Hepatocyte (in vitro differentiated cells): ENCODE measurements around the gene LTB4R2. TPM values are rescaled to one million over a fixed set of nuclear protein-coding genes. Genes with fewer than 3 reads are reported as not detected.

Experiments used
- DNase-seq: peaks from one replicate; pipeline ENCODE4 v3.0.0-alpha.2; 2016; ENCODE audit warnings: low spot score
- H2AFZ ChIP-seq: fragments of 200-600 bp; sonication (generic); 2 replicates; pipeline ENCODE4 v1.6.0; 2016; ENCODE audit warnings: antibody characterized with exemption, mild to moderate bottlenecking
- H3K27ac ChIP-seq: fragments of 200-600 bp; sonication (generic); 2 replicates; pipeline ENCODE4 v1.5.1; 2016; ENCODE audit warnings: mild to moderate bottlenecking
- H3K27me3 ChIP-seq: fragments of 200-600 bp; sonication (generic); 2 replicates; pipeline ENCODE4 v1.6.1; 2016
- H3K36me3 ChIP-seq: fragments of 200-600 bp; sonication (generic); replicated peaks from 2 replicates; pipeline ENCODE4 v1.5.1; 2016; ENCODE audit warnings: low read depth; ENCODE audit not compliant: insufficient read depth
- H3K4me1 ChIP-seq: fragments of 200-600 bp; sonication (generic); 2 replicates; pipeline ENCODE4 v1.5.1; 2016; ENCODE audit warnings: mild to moderate bottlenecking, moderate library complexity; ENCODE audit not compliant: insufficient read depth
- H3K4me2 ChIP-seq: fragments of 200-600 bp; sonication (generic); 2 replicates; pipeline ENCODE4 v1.6.0; 2016
- H3K4me3 ChIP-seq: fragments of 200-600 bp; sonication (generic); 2 replicates; pipeline ENCODE4 v1.5.1; 2016; ENCODE audit warnings: mild to moderate bottlenecking
- H3K79me2 ChIP-seq: fragments of 200-600 bp; sonication (generic); 2 replicates; pipeline ENCODE4 v1.6.0; 2017; ENCODE audit warnings: mild to moderate bottlenecking
- H3K9me2 ChIP-seq: fragments of 200-600 bp; sonication (generic); replicated peaks from 2 replicates; pipeline ENCODE4 v1.6.0; 2017; ENCODE audit warnings: mild to moderate bottlenecking; ENCODE audit not compliant: insufficient read depth
- H3K9me3 ChIP-seq: fragments of 200-600 bp; sonication (generic); 2 replicates; pipeline ENCODE4 v1.5.1; 2016; ENCODE audit warnings: low read depth, mild to moderate bottlenecking
- H4K20me1 ChIP-seq: fragments of 200-600 bp; sonication (generic); 2 replicates; pipeline ENCODE4 v1.6.0; 2016; ENCODE audit warnings: mild to moderate bottlenecking; ENCODE audit not compliant: insufficient read depth, poor library complexity, severe bottlenecking
- CTCF ChIP-seq: fragments of 200-600 bp; sonication (generic); IDR thresholded peaks from 2 replicates; pipeline ENCODE4 v1.5.1; 2016; ENCODE audit warnings: antibody characterized with exemption, mild to moderate bottlenecking; ENCODE audit not compliant: poor library complexity
- EZH2 ChIP-seq: fragments of 200-600 bp; sonication (generic); IDR thresholded peaks from 2 replicates; pipeline ENCODE4 v1.6.1; 2016; ENCODE audit warnings: antibody characterized with exemption, mild to moderate bottlenecking, borderline replicate concordance
- EZH2phosphoT487 ChIP-seq: fragments of 200-600 bp; sonication (generic); IDR thresholded peaks from one replicate; pipeline ENCODE4 v1.6.1; 2018; ENCODE audit warnings: antibody characterized with exemption, mild to moderate bottlenecking, low read depth, moderate library complexity; ENCODE audit not compliant: unreplicated experiment, severe bottlenecking
- WGBS: methylation state at CpG from one replicate; pipeline ENCODE4 v1.1.6; 2016; ENCODE audit warnings: low lambda C conversion rate; ENCODE audit errors: missing lambda C conversion rate; 5-methylcytosine and 5-hydroxymethylcytosine counted together
- polyA plus RNA-seq: library from polyadenylated mRNA; unstranded; fragments of >200 nt; fragmentation: Nextera tagmentation; extraction: Ambion mirVana; gene quantifications from 2 replicates; pipeline ENCODE4 v1.2.1, GENCODE V29; 2016
- total RNA-seq: library from RNA; depleted of rRNA; stranded (reverse); fragments of >200 nt; gene quantifications from 2 replicates; pipeline ENCODE4 v1.2.3, GENCODE V29; 2014

The LTB4R2 gene
- total and polyA plus RNA-seq, 2 experiments from 2014 or later, result 0.92 to 3.6 TPM

- no peak for DNase-seq
- Histone ChIP-seq H3K27me3 (no peaks in the 10 kb centered on the region), H3K9me3 (no peaks in the 10 kb centered on the region), H3K79me2 (no peaks in the 10 kb centered on the region), H4K20me1 (no peaks in the 10 kb centered on the region), H3K36me3 (no peaks in the 10 kb centered on the region), H3K4me1 (no peaks in the 10 kb centered on the region), H3K4me2 (no peak overlapping the region), H3K9me2 (no peaks in the 10 kb centered on the region), H3K4me3 (no peak overlapping the region), H3K27ac (no peak overlapping the region), H2AFZ (no peak overlapping the region)
- WGBS, result 74% methylated on average over 3 of the region's 3 CpGs
- no peak for TF ChIP-seq CTCF
- TF ChIP-seq EZH2, result no peak
- no peak for TF ChIP-seq EZH2phosphoT487
Observed at GRCh38 chr14:24291446-24292117, 18.4 kb upstream of the LTB4R2 start.

- Histone ChIP-seq H3K4me2 (no peak overlapping the region), H3K79me2 (no peaks in the 10 kb centered on the region), H3K4me1 (peaks cover 3% of the 10 kb centered on the region), H3K36me3 (no peaks in the 10 kb centered on the region), H2AFZ (no peak overlapping the region), H3K27ac (no peak overlapping the region), H3K9me2 (no peaks in the 10 kb centered on the region), H3K9me3 (no peaks in the 10 kb centered on the region), H3K4me3 (no peak overlapping the region), H3K27me3 (no peaks in the 10 kb centered on the region), H4K20me1 (no peaks in the 10 kb centered on the region)
- WGBS, result 96% methylated on average over 11 of the region's 11 CpGs
- no peak for TF ChIP-seq EZH2
- TF ChIP-seq EZH2phosphoT487, result no peak
- no peak for TF ChIP-seq CTCF
- no peak for DNase-seq
Observed at GRCh38 chr14:24292118-24292807, 17.7 kb upstream of the LTB4R2 start.

- Histone ChIP-seq H3K4me1 (peaks cover 9% of the 10 kb centered on the region), H3K36me3 (no peaks in the 10 kb centered on the region), H3K4me3 (no peak overlapping the region), H4K20me1 (no peaks in the 10 kb centered on the region), H2AFZ (no peak overlapping the region), H3K4me2 (no peak overlapping the region), H3K9me3 (no peaks in the 10 kb centered on the region), H3K27me3 (no peaks in the 10 kb centered on the region), H3K79me2 (peaks cover 7% of the 10 kb centered on the region), H3K27ac (no peak overlapping the region), H3K9me2 (no peaks in the 10 kb centered on the region)
- DNase-seq, result no peak
- 98% methylated on average over 2 of the region's 2 CpGs for WGBS
- TF ChIP-seq EZH2phosphoT487 (no peak), CTCF (no peak), EZH2 (no peak)
Observed at GRCh38 chr14:24293525-24293924, 16.4 kb upstream of the LTB4R2 start.
